Femur (tissue), 1 donor: Measurements from ENCODE around the gene TAF5L.
"Not testable (repeated sequence)": the region's sequence is repeated elsewhere in the genome, so short reads cannot be mapped to it uniquely, and the experiment has no call there.

Experiments
- DNase-seq: peaks from one replicate; pipeline ENCODE4 v3.0.0-alpha.2; 2017

The TAF5L gene

DNA sequence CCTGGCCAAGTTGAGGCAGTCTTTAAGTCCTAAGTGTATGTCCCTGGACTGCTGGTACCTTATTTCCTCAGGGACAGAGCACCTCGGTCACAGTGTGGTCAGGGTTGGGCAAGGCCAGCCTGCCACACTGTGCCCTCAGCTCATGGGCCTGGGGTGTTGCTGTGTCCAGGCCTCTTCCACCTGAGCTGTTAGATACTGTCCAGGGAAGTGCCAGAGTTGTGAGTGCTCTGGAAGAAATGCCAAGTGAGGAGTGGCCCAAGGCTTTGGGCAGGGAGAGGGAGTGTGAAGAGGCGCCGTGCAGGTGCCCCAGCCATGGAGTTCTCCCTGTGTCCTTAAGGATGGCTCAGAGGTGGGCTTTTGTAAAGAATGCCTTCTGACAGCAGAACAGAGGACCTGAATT lies 15.4 kb upstream of the TAF5L start:
- no peak for DNase-seq

DNA sequence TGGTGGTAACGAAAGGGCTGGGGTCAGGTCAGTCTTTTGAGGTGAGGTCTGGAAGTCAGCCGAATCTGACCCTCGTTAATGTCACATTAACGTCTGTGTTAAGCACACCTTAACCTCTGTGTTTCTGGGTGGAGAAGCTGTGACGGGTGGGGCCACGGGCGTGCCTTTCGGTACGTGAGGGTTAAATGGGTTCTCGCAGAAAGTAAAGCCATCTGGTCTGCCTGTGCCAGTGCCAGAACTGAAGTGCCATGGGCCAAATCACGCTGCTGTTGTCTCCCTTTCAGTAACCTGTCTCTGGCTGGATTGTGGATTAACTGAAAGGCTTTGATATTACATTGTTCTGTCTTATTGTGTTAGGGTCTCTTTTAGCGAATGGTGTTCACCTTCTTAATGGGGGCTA lies 14.5 kb upstream of the TAF5L start:
- no peak for DNase-seq

DNA sequence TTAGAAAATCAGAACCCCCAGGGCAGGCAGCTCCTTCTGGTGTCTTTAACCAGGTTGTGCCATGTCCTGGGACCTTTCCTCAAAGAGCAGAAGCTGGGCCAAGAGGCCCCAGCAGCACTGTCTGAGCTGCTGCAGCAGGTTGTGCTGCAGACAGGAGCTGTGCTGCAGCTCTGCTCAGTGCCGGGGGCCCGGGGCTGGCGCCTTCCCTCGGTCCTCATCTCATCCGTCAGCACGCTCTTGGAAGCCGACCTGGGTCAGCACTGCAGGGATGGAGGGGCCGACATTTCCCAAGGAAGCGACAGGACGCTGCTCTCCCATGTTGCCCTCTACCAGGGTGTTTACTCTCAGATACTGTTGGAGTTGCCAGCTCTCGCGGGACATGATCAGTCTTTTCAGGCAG lies 11.8 kb upstream of the TAF5L start:
- no peak for DNase-seq

DNA sequence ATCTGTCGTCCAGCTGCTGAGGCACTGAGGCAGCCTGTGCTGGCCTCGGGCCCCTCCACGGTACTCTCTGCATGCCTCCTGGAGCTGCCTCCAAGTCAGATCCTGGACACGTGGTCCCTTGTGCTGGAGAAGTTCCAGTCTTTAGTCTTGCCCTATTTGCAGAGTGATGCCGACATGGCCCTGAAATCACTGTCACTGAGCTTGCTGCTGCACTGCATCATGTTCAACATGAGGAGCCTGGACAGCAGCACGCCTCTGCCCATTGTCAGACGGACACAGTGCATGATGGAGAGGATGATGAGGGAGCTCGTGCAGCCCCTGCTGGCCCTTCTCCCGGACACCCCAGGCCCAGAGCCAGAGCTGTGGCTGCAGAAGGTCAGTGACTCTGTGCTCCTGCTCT lies 10.1 kb upstream of the TAF5L start:
- DNase-seq = no peak

DNA sequence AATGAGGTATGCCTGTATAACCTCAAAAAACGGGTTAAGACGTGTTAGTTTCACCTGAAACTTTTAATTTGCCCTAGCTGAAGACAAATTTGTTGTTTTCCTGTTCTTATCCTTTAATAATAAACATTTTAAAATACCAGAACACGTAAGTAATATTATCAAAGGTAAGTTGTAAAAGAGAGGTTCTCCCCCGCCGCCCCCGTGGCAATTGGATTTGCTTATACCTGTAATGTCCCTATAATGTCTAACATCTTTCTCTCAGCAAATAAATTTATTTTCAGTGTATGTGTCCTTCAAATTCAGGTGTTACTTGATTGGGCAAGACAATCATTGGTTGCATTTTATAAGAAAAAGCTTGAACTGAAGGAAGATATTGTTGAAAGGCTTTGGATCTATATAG lies 6.0 kb upstream of the TAF5L start:
- no peak for DNase-seq

DNA sequence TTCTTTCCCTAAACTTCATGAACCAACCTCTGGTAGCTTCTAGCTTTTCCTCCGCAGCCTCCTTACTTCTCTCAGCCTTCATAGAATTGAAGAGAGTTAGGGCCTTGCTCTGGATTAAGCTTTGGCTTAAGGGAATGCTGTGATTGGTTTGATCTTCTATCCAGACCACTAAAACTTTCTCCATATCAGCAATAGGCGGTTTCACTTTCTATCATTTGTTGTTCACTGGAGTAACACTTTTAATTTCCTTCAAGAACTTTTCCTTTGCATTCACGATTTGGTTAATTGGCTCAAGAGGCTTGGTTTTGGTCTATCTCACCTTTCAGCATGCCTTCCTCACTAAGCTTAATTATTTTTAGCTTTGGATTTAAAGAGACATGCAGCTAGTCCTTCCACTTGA lies 5.2 kb upstream of the TAF5L start:
- no peak for DNase-seq

DNA sequence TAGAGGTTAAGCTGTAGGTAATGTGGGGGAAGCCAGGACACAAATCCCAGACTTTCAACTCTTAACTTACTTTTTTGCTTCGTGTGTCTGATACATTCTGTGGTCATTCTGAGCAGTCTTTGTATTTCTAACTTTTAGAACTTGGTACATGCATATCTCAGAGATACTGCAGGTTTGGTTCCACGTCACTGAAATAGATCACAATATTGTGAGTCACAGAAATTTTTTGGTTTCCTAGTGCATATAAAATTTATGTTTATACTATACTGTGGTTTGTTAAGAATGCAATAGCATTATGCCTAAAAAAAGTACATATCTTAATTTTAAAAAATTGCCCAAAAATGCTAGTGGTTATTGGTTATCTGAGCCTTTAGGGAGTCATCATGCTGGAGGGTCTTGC lies 3.3 kb upstream of the TAF5L start:
- no peak for DNase-seq

DNA sequence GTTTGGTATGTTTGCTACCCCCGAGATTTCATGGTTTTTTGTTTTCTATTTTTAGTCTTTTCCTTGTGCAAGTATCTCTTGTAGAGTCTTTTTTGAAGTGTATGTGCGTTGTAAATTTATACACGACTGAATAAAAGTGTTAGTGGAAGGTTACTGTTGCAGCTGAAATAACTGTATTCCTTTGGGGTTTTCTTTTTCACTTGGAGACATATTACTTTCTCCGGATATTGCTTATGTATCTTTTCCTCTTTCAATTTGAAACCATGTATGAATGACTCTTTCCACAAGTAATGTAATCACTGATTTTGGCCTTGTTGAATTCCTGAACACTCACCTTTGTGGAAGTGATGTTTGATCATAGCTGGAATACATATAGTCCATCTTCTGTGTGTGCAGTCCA lies 1.1 kb upstream of the TAF5L start:
- no peak for DNase-seq

DNA sequence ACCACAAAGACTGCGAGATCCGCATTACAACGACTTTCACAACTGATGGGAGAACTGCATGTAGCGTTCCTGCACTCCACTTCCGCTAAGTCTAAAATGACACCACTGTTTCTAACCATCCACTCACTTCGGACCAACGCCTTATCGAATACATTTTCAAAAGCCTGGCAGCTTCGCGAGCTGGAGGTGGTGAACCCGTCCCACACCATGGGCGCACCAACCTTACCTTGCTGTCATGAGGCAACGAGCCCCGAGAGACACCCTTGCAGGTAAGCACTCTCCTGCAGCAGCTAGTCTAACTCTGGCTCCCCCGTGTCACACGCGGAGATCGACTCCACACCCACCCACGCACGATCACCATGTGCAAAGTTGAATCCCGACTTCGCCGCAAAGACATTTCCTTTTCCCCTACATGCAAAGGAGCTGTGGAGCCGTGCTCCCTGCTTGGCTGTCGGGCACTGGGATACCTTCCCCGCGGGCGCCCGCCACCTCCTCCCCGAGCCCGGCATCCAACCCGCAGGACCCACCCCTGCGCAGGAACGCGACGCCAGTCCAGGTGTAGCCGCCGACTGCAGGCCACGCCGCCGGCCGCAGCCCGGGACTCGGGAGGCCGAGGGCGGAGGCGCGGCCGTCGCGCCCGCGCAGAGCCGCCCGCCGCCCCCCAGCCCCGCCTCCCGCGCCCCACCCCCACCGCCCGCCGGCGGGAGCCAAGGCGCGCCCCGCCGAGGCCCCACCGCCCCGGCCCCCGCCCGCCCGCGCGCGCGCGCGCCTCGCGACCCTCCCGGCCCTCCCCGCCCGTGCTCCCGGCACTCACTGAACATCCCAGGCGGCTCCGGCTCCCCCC lies 629 bp downstream of the TAF5L start:
- peak; percentile 60 for DNase-seq

DNA sequence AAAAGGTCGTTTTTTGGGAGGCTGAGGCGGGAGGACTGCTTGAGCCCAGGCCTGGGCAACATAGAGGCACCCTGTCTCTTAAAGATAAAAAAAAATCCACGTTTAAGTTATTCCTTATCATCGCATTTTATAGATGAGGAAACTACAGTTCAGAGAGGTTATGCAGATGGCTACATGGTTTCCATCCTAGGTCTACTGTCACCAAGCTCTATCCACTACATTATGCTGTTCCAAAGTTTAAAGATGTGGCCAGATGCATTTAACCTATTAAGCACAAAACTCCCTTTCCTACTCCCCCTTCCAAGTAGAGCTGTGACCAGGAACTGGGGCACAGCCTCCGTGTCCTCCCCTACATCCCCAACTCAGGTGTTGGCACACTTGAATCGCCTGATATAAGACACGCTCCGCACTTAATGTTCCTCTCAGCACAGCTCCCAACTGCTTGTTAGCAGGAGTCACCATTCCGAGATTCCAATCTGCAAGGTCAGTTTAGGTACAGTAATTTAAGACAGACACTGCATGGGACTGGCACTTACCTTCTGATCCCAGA lies 1.3 kb downstream of the TAF5L start:
- DNase-seq = no peak

DNA sequence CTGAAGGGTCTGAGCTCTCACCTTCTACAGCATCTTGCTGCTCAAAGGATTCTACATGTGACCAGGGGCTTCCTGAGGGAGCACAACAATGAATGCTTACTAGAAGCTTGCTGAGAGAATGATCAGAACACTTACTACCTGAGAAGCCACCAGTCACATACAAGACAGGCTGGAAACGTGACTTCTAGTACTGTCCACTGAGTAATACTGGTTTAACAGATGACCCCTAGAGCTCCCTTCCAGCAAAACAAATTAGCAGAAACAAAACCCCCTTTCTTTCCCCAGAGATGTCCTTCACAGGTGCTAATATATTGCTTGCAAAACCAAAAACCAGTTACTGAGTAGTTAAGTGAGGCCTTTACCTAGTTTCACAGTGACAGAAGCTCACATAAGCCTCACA lies 2.1 kb downstream of the TAF5L start:
- DNase-seq = no peak

DNA sequence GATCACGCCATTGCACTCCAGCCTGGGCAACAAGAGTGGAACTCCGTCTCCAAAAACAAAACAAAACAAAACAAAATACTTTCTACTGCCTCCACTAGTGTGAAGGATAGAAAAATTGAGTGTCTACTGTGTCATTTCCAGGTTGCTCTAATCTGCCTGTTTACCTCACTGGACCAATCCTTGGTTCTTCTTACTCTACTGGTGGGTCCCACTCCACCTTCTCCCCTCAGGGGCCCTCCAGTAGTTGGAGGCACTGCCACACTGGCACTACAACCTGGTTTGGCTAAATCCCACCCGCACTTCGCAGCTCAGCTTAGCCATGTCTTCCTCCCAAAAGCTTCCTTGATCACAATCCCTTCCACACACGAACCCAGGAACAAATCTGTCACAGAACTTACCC lies 2.7 kb downstream of the TAF5L start:
- DNase-seq = no peak

DNA sequence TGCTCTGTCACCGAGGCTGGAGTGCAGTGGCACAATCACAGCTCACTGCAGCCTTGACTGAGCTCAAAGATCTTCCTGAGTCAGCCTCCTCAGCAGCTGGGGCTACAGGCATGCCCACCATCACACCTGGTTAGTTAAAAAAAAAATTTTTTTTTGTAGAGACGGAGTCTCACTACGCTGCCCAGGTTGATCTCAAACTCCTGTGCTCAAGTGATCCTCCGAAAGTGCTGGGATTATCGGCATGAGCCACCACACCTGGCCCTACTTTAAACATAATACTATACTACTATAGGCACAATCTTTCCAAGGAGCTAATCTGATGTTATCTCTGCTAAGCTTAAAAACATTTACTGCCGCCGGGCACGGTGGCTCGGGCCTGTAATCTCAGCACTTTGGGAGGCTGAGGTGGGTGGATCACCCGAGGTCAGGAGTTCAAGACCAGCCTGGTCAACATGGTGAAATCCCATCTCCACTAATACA lies 3.2 kb downstream of the TAF5L start:
- DNase-seq = not testable (repeated sequence)

DNA sequence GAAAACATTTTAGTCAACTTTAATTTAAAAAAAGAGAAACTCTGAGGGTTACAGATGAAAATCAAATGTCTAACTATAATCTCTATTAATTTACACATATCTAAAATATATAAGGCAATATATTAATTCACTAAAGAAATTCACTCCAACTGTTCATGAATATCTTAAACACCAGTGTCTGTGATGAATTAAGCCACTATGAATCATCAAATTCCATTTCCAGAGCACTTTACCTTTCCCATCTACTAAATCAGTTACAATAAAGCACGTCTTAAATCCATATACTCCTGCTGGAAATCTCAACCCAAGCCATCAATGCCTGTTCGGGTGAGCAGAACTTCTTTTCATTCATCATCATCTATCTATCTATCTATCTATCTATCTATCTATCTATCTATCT lies 4.3 kb downstream of the TAF5L start:
- DNase-seq = no peak

DNA sequence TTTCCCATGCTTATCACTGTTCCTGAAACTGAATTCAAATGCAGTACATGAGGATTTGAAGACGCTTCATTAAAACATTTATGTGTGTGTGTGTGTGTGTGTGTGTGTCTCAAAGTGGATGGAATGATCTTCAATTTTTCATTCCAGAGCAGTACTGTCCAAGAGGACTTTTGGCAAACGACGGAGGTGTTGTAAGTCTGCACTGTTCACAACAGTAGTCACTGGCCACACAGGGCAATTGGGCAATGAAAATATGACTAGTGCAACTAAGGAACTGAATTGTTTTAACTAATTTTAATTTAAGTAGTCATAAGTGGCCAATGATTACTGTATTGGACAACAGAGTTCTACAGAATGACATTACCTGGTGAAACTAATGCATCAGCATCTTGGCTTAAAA lies 5.0 kb downstream of the TAF5L start:
- no peak for DNase-seq

DNA sequence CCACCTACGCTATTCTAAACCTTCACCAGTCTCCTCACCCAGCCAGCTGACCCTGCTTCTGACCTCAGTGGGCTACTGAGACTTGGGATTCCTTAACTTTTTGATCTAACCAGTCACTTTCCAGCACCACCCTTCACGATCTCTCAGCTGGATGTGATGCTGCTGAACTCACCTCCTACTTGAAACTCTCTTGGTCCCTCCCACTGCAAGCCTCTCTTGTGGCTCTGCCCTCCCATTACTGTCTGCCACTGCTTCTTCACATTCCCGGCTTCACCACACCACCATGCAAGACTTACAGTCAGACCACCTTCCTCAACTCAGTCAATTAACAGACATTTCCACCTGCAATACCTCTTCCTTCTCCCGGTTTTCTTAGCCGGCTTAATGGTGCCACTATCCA lies 6.3 kb downstream of the TAF5L start:
- DNase-seq = no peak

DNA sequence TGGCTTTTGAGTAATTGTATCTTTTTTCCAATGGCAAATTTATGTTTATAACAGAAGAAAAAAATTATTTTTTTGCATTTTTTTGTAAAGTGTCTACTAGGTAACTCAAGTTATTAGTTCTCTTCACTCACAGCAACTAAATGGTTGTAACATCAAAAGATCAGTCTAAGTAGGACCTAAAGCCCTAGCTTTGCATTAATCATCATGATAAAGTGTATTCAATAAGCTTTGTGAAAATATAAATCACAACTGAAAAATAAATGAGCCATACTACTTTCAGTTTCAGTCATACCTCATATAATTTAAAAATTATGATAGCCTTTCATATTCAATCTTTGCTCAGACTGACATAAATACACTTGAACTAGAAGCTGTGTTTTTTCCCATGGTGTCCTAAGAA lies 6.9 kb downstream of the TAF5L start:
- DNase-seq = no peak

DNA sequence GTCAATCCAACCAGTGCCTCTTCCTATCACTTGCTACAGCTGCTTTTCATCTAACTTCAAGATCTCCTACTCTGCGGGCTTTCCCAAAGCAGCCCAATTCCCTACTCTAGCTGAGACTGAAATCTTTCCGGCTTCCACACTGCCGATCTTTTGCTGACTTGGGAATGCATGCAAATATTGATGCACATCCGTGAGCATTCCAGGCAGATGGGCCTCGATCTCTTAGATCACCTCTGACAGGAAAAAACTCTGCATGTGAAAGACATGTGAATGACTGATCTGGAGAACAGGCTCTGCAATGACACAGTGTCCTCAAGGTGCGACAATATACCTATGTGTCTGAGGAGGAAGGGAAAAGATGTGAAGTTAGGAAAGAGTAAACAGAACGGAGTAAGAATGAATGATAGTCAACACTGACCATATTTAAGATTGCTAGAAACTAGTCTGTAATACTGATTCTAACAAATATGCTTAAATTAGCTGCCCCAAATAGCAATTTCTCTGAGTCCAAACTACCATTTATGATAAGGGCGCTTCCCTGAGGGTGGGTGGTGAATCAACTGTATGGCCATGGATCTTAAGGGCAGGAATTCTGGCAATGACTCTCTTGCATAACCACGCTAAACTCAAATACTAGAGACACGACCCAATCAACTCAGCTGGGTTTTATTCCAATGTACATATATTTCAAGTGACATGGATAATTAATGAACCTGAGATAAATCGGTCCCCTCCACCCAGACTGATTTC lies 8.4 kb downstream of the TAF5L start:
- DNase-seq = no peak

DNA sequence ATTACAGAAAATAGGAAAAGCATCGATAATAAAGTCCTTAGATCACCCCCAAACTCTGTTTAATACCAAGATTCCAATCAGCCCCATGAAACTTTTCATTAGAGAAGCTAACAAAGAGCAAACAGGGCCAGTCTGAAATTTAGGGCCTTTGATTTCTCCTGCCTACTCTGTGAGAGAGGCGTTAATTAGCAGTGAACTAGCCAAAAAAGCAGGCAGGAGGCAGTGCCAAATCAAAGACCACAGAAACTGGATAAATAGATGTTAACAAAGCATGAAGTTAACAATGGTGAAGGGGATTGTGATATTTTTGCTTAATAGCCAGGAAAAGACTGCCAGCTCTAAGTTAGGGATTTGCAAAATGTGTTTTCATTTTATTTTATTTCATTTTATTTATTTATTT lies 11.2 kb downstream of the TAF5L start:
- no peak for DNase-seq

DNA sequence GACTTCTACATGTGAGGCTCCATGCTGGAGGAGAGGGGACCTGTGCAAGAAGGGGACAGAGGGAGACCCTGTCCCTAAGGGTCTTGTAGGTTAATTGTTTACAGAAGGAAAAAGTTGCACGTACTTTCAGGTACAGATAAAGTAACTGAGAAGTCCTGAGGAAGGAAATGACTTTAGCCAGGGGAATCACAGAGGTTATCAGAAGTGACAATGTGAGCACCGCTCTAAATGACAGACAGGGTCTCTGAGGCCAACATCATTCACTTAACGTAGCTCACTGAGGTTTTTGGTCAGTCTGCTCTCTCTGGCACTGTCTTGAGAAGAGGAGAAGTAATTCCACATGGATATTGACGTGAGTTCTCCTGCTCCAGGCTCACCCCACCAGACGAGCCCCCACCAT lies 12.0 kb downstream of the TAF5L start:
- DNase-seq = no peak

DNA sequence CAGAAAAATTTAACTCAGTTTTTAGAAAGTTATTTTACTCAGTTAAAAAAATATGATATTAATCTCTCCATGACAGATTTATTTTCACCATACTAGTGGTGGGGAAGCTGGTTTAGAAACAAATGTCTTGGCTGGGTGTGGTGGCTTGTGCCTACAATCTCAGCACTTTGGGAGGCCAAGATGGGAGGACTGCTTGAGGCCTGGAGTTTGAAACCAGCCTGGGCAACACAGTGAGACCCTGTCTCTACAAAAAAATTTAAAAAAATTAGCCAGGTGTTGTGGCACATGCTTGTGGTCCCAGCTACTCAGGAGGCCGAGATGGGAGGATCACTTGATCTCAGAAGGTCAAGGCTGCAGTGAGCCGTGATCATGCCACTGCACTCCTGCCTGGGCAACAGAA lies 17.3 kb downstream of the TAF5L start:
- no peak for DNase-seq

DNA sequence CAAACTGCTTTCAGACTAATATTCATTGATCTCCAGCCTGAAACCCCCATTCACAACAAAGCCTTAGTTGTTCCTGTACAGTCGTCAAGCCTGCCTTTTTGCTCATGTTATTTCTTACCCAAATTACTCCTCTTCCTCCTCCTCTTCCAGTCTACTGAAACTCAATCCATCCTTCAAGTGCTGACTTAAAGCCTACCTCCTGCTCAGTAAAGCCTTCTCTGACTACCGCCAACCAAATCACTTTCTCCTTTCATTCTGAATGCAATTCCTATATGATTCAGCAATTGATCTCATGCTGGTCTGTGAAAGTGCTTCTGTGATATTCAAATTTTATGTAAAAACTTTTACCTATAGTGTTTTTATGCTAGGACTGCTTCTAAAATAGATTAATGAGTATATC lies 18.6 kb downstream of the TAF5L start:
- DNase-seq = no peak

DNA sequence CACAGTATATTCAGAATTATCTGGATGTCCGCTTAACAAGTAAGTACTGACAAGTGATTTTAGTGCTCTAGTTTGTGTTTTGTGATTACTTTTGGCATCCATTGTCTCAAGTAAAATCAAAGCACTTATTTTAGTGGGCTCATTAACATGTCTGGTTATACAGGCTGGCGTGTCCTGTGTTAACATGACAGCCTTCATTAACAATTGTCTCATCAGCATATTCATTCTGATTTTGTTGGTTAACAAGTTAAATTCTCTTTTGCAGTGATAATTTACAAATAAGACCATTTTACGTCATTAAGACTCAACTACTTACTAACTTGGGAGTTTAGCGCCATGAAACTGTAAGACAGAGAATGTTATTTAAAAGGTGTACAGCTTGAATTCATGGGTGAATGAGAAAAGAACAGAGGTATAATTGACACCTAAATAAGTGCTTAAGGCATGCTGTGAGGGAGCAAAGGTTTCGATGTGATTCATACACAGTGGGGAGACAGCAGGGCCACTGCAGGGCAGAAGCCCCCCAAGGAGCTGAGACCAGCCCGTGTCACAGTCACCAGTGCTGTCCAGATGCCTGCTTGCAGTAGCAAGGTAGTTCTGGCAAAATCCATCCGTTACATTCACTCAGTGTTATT lies 22.4 kb downstream of the TAF5L start:
- DNase-seq = no peak

DNA sequence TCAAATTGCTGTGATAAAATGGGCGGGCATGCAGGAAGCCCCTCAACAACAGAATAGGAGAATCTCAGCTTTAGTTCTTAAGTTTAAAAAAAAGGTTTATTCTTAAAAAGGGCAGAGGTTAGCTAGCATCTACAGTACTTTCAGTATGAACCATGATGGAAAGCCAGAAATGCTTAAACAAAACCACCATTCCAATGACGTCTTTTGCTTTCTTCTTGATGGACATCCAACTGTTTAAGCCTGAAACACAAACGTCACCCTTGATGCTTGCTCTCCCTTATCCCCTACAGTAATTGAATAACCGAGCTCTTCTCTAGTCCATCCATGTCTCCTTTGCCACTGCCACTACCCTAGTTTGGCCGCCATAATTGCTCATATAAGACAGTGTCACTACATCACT lies 25.7 kb downstream of the TAF5L start:
- no peak for DNase-seq
